ENCODE data around the gene SORL1-AS1.

SORL1-AS1 gene

GRCh38 chr11:121494355-121495099 lies 41.8 kb upstream of the SORL1-AS1 start:
- Histone ChIP-seq H3K9me3 (no peaks in the 10 kb centered on the region), H3K36me3 (no peaks in the 10 kb centered on the region), H3K27ac (no peak overlapping the region), H3K27me3 (no peaks in the 10 kb centered on the region), H3K4me1 (no peaks in the 10 kb centered on the region), H3K4me3 (no peak overlapping the region)
- no peak for TF ChIP-seq POLR2A (IDR thresholded peaks at IDR 0.05)
- no peak for TF ChIP-seq CTCF (IDR thresholded peaks at IDR 0.05)
- intact Hi-C loops (cut with DNase I; ENCODE audit: low total_unique reads), result no loop called here
- no peak for DNase-seq

GRCh38 chr11:121489823-121490222 lies 37.1 kb upstream of the SORL1-AS1 start:
- Histone ChIP-seq H3K27ac (no peak overlapping the region), H3K27me3 (no peaks in the 10 kb centered on the region), H3K36me3 (no peaks in the 10 kb centered on the region), H3K4me1 (no peaks in the 10 kb centered on the region), H3K4me3 (no peak overlapping the region), H3K9me3 (no peaks in the 10 kb centered on the region)
- TF ChIP-seq POLR2A (IDR thresholded peaks at IDR 0.05) (no peak), CTCF (IDR thresholded peaks at IDR 0.05) (no peak)
- DNase-seq, result no peak
- intact Hi-C loops (cut with DNase I; ENCODE audit: low total_unique reads), result no loop called here

GRCh38 chr11:121488641-121489040 lies 35.9 kb upstream of the SORL1-AS1 start:
- intact Hi-C loops (cut with DNase I; ENCODE audit: low total_unique reads), result no loop called here

GRCh38 chr11:121488170-121488569 lies 35.4 kb upstream of the SORL1-AS1 start:
- no peaks in the 10 kb centered on the region for H3K9me3 ChIP-seq
- TF ChIP-seq POLR2A (IDR thresholded peaks at IDR 0.05) (no peak), CTCF (IDR thresholded peaks at IDR 0.05) (no peak)
- H3K27ac ChIP-seq, result no peak overlapping the region
- no peaks in the 10 kb centered on the region for H3K4me1 ChIP-seq
- no peaks in the 10 kb centered on the region for H3K27me3 ChIP-seq
- no peak for DNase-seq
- no peak overlapping the region for H3K4me3 ChIP-seq
- no peaks in the 10 kb centered on the region for H3K36me3 ChIP-seq
- intact Hi-C loops (cut with DNase I; ENCODE audit: low total_unique reads), result no loop called here

More at GRCh38 chr11:121488641-121489040, 35.9 kb upstream of the SORL1-AS1 start:
- Histone ChIP-seq H3K36me3 (no peaks in the 10 kb centered on the region), H3K4me1 (no peaks in the 10 kb centered on the region), H3K9me3 (no peaks in the 10 kb centered on the region), H3K27ac (no peak overlapping the region), H3K27me3 (no peaks in the 10 kb centered on the region), H3K4me3 (no peak overlapping the region)
- no peak for DNase-seq
- no peak for TF ChIP-seq CTCF (IDR thresholded peaks at IDR 0.05)
- TF ChIP-seq POLR2A (IDR thresholded peaks at IDR 0.05), result no peak

GRCh38 chr11:121487191-121487590 lies 34.4 kb upstream of the SORL1-AS1 start:
- no peaks in the 10 kb centered on the region for H3K27me3 ChIP-seq
- H3K9me3 ChIP-seq, result no peaks in the 10 kb centered on the region
- H3K4me1 ChIP-seq, result no peaks in the 10 kb centered on the region
- no peak overlapping the region for H3K27ac ChIP-seq
- intact Hi-C loops (cut with DNase I; ENCODE audit: low total_unique reads), result no loop called here
- H3K4me3 ChIP-seq, result no peak overlapping the region
- DNase-seq, result no peak
- no peak for TF ChIP-seq POLR2A (IDR thresholded peaks at IDR 0.05)
- H3K36me3 ChIP-seq, result no peaks in the 10 kb centered on the region

Measured in uterus (tissue), 3 donors.